GM19035 (cell line): ENCODE data around the gene TNIK.
"Not testable (repeated sequence)": the region's sequence is repeated elsewhere in the genome, so short reads cannot be mapped to it uniquely, and the experiment has no call there.

Experiments
- ATAC-seq: cut with Tn5 transposase; IDR thresholded peaks from one replicate; pipeline ENCODE4 v1.9.1; 2021; ENCODE audit not compliant: unreplicated experiment

TNIK gene

GRCh38 chr3:171287761-171288160, 172.4 kb downstream of the TNIK start:
- ATAC-seq: not testable (repeated sequence)

- ATAC-seq: peak; percentile 47
These were observed 173.5 kb downstream of the TNIK start for GRCh38 chr3:171286580-171287249.

- ATAC-seq: no peak
These were observed 174.9 kb downstream of the TNIK start for GRCh38 chr3:171285287-171285686.

- ATAC-seq: peak; percentile 40
These were observed 175.7 kb downstream of the TNIK start for GRCh38 chr3:171284308-171285075.

DNA sequence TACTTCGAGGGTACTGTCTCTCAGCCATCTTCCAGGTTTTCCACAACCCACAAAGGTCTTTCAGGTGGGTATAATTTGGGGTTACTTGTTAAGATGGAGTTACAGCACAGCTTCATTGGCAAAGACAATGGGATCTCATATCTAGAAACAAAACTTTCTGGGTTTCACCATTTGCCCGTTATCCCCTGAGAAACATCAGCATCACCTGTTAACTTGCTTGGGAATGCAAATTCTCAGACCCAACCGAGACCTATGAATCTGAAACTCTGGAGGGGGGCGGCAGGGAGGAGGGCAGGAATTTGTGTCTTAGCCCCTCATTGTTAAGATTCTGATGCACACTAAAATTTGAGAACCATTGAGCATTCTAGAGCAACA, 176.4 kb downstream of the TNIK start:
- ATAC-seq: no peak

DNA sequence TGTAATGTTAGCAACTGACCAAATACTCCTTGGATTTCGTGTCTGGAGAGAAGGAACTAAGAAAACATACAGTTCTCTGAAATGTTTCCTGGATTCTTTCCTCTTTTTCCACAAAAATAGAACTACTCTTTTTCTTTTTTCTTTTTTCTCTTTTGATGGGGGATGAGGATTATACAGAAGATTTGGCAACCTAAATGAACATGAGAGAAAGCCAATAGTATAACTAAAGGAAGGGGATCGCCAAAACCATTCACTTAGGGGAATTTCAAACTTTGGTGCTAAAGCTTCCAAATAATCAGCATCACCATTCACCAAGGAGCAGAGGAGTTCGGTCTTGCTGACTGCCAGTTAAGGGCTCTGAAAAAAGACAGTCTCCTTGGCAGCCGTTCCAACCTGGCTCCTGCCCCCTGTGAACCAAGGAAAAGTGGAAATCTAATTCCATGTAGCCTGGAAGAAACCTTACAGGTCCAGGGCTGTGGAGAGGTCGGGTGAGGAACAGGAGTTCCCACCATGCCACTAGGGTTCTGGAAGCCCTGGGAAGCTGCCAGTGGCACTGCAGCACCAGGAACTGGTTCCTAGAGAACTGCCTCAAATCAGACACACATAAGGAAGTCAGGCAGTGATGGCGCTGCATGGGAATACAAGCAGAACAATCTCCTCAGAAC, 176.9 kb downstream of the TNIK start:
- no peak for ATAC-seq

- ATAC-seq: no peak
These were observed 178.2 kb downstream of the TNIK start for GRCh38 chr3:171282041-171282440.

GRCh38 chr3:171281256-171281992, 178.8 kb downstream of the TNIK start:
- ATAC-seq: no peak

GRCh38 chr3:171279972-171280371, 180.2 kb downstream of the TNIK start:
- no peak for ATAC-seq

GRCh38 chr3:171278299-171278590, 182.0 kb downstream of the TNIK start:
- no peak for ATAC-seq

- no peak for ATAC-seq
These were observed 182.5 kb downstream of the TNIK start for GRCh38 chr3:171277456-171278298.

DNA sequence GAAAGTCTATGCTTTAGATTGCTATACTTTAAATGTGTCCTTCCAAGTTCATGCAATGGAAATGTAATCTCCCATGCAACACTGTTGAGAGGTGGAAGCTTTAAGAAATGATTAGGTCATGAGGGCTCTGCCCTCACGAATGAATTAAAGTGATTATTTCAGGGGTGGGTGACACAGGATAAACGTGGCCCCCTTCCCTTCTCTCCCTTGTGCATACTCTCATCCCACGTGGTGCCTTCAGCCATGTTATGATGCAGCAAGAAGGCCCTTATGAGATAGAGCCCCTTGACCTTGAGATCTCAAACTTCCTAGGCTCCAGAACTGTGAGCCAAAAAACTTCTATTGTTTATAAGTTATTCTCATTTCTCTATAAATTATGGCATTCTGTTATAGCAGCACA, 183.3 kb downstream of the TNIK start:
- ATAC-seq: no peak

DNA sequence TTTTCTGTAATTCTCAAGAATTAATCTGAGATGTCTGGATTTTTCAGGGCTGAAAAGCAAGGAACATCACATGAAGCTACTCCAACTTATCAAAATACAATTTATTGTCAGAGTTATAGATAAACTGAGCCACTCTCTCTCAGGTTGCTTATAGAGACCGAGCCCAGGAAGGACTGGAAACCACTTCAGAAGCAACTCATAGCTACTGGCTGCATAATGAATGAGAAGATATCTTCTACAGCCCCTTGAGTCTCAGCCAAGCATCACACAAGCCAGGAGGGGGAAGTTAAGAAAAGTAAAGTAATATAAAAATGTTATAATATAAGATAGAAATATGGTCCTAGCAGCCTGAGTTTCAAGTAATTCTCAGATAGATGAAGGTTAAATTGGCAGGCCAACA, 186.0 kb downstream of the TNIK start:
- ATAC-seq: no peak

DNA sequence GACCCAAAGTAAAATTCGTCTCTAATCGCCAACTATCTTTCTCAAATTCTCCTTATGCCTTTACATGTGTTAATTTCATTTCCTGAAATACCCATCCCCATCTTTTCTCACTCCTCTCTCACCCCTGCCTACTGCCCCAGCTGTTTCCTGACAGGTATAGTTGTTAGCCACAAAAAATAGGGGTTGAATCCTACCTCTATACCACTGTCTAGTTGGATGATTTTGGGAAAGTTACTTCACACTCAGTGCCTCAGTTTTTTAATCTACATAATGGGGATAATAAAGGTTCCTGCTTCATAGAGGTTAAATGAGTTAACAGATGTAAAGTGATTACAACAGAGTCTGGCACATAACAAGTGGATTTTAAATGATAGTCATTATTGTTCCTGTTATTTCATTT, 189.7 kb downstream of the TNIK start:
- no peak for ATAC-seq

DNA sequence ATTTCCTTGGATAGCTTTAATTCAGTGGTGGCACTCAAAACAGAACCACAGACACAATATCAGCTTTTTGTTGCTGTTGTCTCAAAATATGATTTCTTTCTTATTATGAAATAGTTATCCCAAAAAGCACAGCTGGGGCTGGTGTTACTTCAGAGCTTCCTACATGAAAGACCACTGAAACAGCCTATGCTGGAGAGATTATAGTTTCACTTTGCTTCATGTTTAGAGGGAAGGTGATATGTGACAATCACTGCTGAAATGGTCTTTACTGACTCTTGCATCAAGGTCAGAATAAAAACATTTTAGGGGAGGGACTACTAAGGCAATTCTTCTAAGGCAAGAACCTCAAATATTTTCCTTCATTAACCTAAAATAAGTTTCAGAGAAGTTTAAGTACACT, 190.7 kb downstream of the TNIK start:
- no peak for ATAC-seq

GRCh38 chr3:171268677-171269076, 191.5 kb downstream of the TNIK start:
- no peak for ATAC-seq

GRCh38 chr3:171267104-171267503, 193.1 kb downstream of the TNIK start:
- ATAC-seq: no peak

DNA sequence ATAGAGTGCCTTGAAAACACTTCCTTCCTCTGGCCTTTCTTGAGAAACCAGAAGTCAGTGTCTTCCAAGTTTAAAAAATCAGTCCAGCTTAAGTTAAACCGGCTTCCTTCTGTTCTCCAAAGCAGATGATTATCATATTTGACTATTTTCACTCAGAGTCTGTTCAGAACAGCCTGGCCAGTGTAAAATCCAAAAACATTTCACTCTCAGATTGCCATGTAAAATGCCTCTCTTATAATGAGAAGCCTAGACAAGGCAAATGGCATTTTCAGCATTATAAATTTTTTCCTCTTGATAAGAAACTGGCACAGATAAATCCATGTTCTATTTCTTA, 193.5 kb downstream of the TNIK start:
- no peak for ATAC-seq

GRCh38 chr3:171266034-171266739, 194.0 kb downstream of the TNIK start:
- no peak for ATAC-seq

DNA sequence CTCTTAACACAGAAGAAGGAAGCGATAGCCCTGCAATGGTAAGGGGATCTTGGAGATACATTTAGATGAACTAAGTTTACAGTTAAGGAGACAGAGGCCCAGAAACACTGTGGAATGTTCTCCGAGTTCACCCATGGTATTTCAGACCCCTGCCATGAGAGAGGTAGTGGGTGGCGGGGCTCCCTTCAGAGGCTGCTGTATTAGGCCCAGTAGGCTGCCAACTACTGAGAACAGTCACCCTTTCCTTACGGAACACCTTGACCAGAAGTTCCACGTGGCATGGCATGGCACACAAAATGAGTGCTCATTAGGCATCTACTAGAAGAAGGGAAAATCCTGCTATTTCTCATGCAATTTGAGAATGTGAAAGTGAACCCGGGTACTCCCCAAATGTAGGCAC, 195.4 kb downstream of the TNIK start:
- no peak for ATAC-seq
